CD4-positive, alpha-beta T cell treated with Interleukin-4 for 1 hour (primary cell): ENCODE data around the gene PIGR.

ENCODE experiments used
- DNase-seq, 2 donors: peaks; one replicate each; pipeline ENCODE4 v3.0.0-alpha.2; 2020 to 2022

Gene PIGR, protein sequence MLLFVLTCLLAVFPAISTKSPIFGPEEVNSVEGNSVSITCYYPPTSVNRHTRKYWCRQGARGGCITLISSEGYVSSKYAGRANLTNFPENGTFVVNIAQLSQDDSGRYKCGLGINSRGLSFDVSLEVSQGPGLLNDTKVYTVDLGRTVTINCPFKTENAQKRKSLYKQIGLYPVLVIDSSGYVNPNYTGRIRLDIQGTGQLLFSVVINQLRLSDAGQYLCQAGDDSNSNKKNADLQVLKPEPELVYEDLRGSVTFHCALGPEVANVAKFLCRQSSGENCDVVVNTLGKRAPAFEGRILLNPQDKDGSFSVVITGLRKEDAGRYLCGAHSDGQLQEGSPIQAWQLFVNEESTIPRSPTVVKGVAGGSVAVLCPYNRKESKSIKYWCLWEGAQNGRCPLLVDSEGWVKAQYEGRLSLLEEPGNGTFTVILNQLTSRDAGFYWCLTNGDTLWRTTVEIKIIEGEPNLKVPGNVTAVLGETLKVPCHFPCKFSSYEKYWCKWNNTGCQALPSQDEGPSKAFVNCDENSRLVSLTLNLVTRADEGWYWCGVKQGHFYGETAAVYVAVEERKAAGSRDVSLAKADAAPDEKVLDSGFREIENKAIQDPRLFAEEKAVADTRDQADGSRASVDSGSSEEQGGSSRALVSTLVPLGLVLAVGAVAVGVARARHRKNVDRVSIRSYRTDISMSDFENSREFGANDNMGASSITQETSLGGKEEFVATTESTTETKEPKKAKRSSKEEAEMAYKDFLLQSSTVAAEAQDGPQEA

GRCh38 chr1:206946261-206946660 is at the start of gene PIGR:
Gene PIGR, minus strand, starts transcription at chr1:206946466. Its CDS starts 5,935 bp downstream, at chr1:206940531.
- no peak for DNase-seq

GRCh38 chr1:206992790-206993189 is 46.5 kb upstream of the PIGR start:
- DNase-seq: no peak

DNA sequence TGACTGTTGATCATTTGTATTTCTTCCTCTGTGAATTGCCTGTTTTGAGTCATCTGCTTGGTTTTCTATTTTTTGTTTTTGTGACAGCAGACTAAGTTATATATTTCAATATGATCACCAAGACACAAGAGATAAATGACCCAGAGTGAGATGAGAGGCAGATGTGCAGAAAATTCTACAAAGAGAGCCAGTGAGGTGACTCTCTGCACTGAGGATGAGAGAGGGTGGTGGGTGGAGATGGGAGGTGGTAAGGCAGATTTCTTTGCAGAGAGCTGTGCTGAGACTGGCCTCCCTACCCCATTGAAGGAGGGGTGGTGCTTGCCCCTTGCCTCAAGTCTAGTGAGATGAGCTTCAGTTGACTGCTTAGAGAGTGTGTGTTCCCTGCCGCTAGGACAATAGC is 41.6 kb upstream of the PIGR start:
- DNase-seq: no peak

DNA sequence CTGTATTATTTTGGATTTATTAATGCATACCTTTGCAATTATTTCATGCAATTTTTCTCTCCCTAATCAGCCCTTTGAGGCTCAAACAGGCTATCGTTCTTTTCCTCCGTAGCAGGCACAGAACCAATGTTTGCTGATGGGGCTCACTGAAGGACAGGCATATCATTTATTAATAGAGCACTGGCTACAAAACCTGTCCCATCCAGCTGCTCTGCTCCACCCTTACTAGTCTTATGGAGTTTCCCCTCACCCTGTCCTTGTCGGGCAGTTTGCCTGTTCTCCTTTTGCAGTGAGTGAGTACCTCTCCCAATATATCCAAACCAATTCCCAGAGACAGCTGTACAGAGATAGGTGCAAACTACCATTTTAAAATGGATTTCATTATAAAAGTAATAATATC is 40.6 kb upstream of the PIGR start:
- no peak for DNase-seq

DNA sequence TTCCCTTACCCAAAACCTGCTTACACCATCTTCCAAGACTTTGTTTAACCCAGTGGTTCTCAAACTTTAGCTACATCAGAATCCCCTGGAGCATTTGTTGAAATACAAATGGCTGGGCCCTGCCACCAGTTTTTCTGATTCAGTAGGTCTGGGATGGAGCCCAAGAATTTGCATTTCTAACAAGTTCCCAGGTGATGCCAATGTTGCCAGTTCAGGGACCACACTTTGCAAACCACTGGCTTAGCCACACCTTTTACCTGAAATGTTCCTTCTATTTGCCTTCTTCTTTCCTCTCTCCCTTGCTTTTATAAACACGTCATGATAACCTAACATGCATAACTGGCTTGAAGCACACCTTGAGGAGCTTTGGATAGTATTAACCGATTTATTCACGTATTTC is 40.1 kb upstream of the PIGR start:
- DNase-seq: no peak

DNA sequence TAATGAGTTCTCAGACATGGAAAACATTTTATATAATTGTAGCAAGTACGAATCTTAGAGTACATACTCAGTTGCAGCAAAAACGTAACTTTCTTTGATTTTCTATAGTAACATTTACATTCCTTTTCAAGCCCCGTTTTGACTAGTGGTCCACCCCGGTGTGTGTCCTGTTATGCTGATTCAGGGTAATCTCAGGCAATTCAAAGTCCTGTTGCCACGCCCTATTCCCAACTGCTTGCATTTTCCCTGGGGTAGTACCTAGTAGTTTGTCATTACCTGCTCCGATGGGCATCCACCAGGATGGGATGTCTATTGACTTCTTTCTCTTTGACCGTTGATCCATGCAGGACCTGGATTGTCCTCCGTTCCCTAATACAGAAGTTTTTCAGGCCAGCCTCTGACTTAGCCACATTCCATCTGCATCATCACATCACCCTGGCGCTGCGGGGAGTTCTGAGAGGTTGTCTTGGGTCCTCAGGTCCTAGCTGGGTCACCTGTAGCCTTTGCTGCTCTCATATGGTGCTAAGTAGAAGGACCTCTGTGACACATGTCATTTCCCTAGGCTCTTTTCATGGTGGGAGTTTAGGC is 39.0 kb upstream of the PIGR start:
- DNase-seq: no peak

GRCh38 chr1:206982216-206982615 is 36.0 kb upstream of the PIGR start:
- DNase-seq: peak; percentile 66 to 70

- no peak for DNase-seq
Measured at GRCh38 chr1:206979379-206980043, 33.2 kb upstream of the PIGR start.

DNA sequence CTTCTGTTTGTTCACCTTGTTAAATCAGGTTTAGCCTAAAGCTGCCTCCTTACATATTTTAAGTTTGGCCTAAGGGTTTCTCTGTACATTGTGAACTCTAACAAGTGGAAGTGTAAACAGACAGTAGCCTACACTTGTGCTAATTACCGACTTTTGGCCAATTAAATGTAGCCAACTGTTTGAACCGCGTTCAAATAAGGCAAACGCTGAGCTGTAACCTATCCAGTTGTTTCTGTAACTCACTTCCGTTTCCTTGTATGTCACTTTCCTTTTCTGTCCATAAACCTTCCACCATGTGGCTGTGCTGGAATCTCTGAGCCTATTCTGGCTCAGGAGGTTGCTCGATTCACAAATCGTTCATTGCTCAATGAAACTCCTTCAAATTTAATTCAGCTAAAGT is 32.0 kb upstream of the PIGR start:
- no peak for DNase-seq

GRCh38 chr1:206975306-206975705 is 29.0 kb upstream of the PIGR start:
- DNase-seq: no peak

DNA sequence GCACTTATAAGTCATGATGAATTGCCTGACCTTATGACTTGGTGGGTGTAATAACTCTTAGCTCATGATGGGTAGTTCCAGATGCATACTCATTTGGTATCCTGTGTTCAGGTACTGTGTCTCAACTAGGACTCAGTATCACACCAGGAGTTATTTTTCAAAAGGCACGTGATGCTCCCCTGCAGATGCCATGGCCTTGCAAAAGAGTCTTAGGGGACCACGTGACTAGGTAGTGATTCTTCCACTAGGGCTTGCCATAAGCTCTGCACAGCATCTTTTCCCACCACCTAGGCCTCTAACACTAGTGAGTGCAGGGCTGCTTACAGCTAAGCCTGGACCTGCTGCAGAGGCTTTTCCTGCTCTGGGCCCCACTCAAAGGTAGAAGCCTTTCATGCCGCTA is 27.9 kb upstream of the PIGR start:
- DNase-seq: no peak

DNA sequence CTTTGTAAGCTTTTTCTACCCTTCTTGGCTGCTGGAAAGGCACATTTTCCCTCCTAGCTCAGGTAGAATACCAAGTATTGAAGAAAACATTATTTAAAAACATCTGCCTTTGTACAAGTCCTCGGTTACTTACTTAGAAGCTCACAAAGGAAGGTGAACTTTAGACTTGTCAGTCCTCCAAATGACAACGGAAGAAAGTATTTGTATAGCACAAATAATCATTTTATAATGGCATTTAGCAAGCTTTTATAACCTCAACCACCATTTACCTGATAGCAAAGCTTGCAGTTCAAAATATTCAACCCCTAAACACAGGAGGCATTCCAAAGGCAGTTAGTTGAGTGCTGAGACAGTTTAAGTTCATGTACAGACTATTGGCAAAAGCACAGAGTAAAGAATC is 26.5 kb upstream of the PIGR start:
- DNase-seq: no peak

DNA sequence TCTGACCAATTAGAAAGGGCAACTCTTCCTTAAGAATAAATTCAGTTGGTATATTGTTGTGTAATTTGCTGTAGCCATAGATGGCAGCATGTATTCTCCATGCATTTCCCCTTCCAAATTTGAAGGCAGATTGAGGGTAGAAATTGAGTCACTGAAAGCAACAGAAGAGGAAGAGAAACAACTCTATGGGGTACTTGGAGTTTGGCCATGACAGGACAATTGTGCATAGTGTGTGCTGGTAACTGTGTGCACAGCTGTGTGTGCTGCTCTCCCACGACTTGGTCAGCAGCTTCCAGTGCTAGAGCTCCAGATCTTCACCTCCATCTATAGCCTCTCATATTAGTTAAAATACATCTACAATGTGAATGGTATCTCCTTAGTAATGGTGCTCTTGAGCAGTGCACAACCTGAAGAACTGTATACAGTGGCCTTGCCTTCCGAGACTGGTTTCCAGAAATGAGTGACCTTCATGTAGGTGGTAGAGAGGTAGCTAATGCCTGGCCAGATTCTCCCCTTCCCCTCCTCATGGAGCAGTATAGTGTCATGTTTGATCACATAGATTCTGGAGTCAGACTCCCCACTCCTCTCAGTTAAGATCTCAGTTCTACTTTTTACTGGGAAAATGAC is 24.9 kb upstream of the PIGR start:
- no peak for DNase-seq

- DNase-seq: no peak
Measured at GRCh38 chr1:206970446-206970845, 24.2 kb upstream of the PIGR start, which contains the start of gene FCAMR. Gene FCAMR, minus strand, starts transcription at chr1:206970460. Its CDS starts 335 bp downstream, at chr1:206970125.

GRCh38 chr1:206969090-206969489 is 22.8 kb upstream of the PIGR start:
- no peak for DNase-seq

DNA sequence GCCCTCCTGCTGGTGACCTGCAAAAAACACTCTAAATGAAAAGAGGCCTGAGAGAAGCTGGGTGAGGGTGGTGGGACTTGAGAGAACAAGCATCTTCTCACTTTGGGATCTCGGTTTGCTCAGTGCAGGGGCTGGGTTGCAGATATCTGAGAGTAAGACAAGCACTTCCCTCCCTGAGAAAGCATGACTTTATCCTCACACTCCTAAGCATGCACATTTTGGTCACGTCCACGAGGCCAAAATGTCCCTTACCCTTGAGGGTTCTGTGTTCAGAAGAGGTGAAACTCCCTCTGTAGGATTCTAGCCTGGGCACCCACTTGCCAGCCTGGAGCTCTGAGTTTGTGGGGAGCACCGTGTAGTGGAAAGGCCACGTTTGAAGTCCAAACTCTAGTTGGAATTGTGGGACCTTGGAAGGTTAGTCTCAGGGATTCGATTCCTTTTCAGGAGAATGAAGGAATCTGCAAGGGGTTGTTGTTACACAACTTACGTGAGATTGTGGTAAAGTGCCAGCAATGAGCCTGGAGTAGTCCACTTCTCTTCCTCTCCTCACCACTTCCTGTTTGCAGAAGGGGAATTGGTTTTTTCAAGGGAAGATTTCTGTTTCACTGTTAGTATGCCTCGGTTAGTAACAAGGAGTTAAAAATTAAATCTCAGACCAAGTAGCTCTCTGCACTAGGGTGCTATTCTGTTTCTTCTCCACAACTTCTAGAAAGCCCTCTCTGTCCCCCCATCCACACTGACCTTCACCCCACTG is 21.0 kb upstream of the PIGR start:
- DNase-seq: peak in 1 of 2 donors; percentile 16

DNA sequence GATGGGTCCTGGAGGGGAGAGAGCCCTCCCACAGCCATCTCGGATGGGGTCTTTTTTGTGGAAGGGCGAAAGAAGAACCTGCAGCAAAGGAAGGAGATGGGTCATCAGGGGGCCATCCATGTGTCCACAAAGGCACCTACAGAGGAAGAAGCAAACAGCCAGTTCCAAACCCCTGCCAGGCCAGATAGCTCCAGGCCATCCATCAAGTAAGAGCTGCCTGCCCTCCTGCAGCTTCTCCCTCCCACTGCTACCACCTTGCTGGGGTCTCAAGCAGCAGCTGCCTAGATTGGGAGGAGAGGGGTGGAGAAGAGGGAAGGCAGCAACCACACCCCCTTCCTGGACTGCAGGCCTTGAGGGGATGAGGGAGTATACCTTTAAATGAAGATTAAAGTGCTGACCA is 19.5 kb upstream of the PIGR start:
- DNase-seq: no peak

GRCh38 chr1:206963740-206964139 is 17.5 kb upstream of the PIGR start:
- DNase-seq: no peak

GRCh38 chr1:206963119-206963712 is 16.9 kb upstream of the PIGR start:
- DNase-seq: no peak

GRCh38 chr1:206962272-206962671 is 16.0 kb upstream of the PIGR start:
- no peak for DNase-seq

DNA sequence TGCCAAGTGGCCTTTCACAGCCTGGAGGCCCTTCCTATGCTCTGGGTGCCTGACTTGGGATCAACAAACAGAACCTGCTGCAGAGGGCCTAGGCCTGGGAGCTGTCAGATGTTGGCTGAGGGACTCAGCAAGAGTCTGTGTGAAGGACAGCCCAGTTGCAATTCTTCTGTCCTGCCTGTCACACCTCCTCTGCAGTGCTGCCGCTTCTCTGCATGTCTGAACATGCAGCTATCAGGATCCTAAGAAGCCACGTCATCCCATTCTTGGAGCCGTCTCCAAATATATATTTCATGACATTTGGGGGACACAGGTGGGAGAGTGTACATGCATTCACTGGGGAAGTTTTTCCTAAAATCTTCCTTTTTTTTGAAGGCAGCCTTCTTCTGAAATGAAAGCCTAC is 15.4 kb upstream of the PIGR start:
- DNase-seq: no peak
